Measurements from ENCODE around the gene RNF167.
A peak's percentile ranks its signal among the peaks of the same experiment; 100 is the strongest.

RNF167 gene

GRCh38 chr17:4940555-4941318 is 669 bp downstream of the RNF167 start:
- DNase-seq: no peak

GRCh38 chr17:4941319-4941610 is 1.2 kb downstream of the RNF167 start:
- DNase-seq: no peak

- DNase-seq: no peak
Measured at GRCh38 chr17:4942760-4943508, 2.9 kb downstream of the RNF167 start.

- no peak for DNase-seq
Measured at GRCh38 chr17:4944163-4944553, 4.1 kb downstream of the RNF167 start.

GRCh38 chr17:4944554-4945175 is 4.6 kb downstream of the RNF167 start:
- DNase-seq: no peak

GRCh38 chr17:4945176-4945943 is 5.3 kb downstream of the RNF167 start:
- peak; percentile 91 for DNase-seq

- no peak for DNase-seq
Measured at GRCh38 chr17:4945944-4946280, 5.8 kb downstream of the RNF167 start.

- DNase-seq: no peak
Measured at GRCh38 chr17:4946312-4946976, 6.4 kb downstream of the RNF167 start.

GRCh38 chr17:4947010-4947410 is 6.9 kb downstream of the RNF167 start:
- no peak for DNase-seq

- peak; percentile 59 for DNase-seq
Measured at GRCh38 chr17:4947411-4948165, 7.5 kb downstream of the RNF167 start.

- DNase-seq: peak; percentile 95
Measured at GRCh38 chr17:4948166-4948930, 8.3 kb downstream of the RNF167 start, which contains the start of gene PFN1. Gene PFN1 (minus strand): TSS chr17:4948530. CDS start chr17:4948394, 136 bp downstream.

GRCh38 chr17:4948931-4949320 is 8.9 kb downstream of the RNF167 start:
- DNase-seq: peak; percentile 92

- DNase-seq: peak; percentile 63
Measured at GRCh38 chr17:4949321-4950074, 9.4 kb downstream of the RNF167 start.

- DNase-seq: no peak
Measured at GRCh38 chr17:4950075-4950745, 10.1 kb downstream of the RNF167 start.

GRCh38 chr17:4950746-4951204 is 10.7 kb downstream of the RNF167 start, which contains the start of gene ENO3:
Gene ENO3 (plus strand): TSS chr17:4951119. CDS start chr17:4951830, 711 bp downstream.
- DNase-seq: no peak

- DNase-seq: no peak
Measured at GRCh38 chr17:4951486-4951885, 11.4 kb downstream of the RNF167 start.

- peak; percentile 71 for DNase-seq
Measured at GRCh38 chr17:4953451-4953961, 13.4 kb downstream of the RNF167 start.

GRCh38 chr17:4955091-4955490 is 15.0 kb downstream of the RNF167 start:
- DNase-seq: no peak

- DNase-seq: no peak
Measured at GRCh38 chr17:4956493-4957061, 16.5 kb downstream of the RNF167 start.

Data from fibroblast of upper back skin (primary cell).